Activated naive CD8-positive, alpha-beta T cell treated with anti-CD3 and anti-CD28 coated beads, Interleukin-2, amount 10 ng/mL, durations not matched to agents 7 days and 5 days (primary cell): ENCODE measurements around the gene GJD2. TPM values are rescaled to one million over a fixed set of nuclear protein-coding genes. Genes with fewer than 3 reads are reported as not detected.

Experiments used
- ATAC-seq: fragments of 150-1000 bp; cut with Tn5 transposase; one replicate; pipeline ENCODE4 v1.10.0; 2021; ENCODE audit warnings: low read depth, moderate library complexity
- POLR2A ChIA-PET: fragments of 350-600 bp; sonication (Branson Sonifier 250); formaldehyde crosslinking; loops from one replicate; lab custom pipeline; 2021; ENCODE audit warnings: antibody characterized with exemption; lab: Charles Lee
- DNase-seq: peaks from one replicate; pipeline ENCODE4 v3.0.0; 2021
- H3K27ac Mint-ChIP-seq: one replicate; pipeline ENCODE4 v1.8.0; 2022; ENCODE audit warnings: mild to moderate bottlenecking, mixed read lengths
- H3K27me3 Mint-ChIP-seq: one replicate; pipeline ENCODE4 v1.8.0; 2022; ENCODE audit warnings: mild to moderate bottlenecking, moderate library complexity, mixed read lengths
- H3K36me3 Mint-ChIP-seq: one replicate; pipeline ENCODE4 v1.8.0; 2021; ENCODE audit warnings: mild to moderate bottlenecking, mixed read lengths
- H3K4me1 Mint-ChIP-seq: one replicate; pipeline ENCODE4 v1.8.0; 2021; ENCODE audit warnings: mixed read lengths
- H3K4me3 Mint-ChIP-seq: one replicate; pipeline ENCODE4 v1.8.0; 2022; ENCODE audit warnings: mild to moderate bottlenecking, moderate library complexity, mixed read lengths
- H3K9me3 Mint-ChIP-seq: one replicate; pipeline ENCODE4 v1.8.0; 2021; ENCODE audit warnings: mixed read lengths
- total RNA-seq, 2 experiments: library from RNA; stranded (reverse); gene quantifications; one replicate each; pipeline ENCODE4 v1.2.3, GENCODE V29; 2021

Gene GJD2
- total RNA-seq, 2 experiments from 2014 or later, result not detected

GRCh38 chr15:34709866-34710265, 44.9 kb downstream of the GJD2 start:
- Mint-ChIP-seq H3K27ac (no peak overlapping the region), H3K9me3 (no peaks in the 10 kb centered on the region), H3K4me3 (no peak overlapping the region), H3K36me3 (no peaks in the 10 kb centered on the region), H3K4me1 (no peaks in the 10 kb centered on the region), H3K27me3 (peaks cover 25% of the 10 kb centered on the region)
- POLR2A ChIA-PET, result no interaction called here
- ATAC-seq, result no peak
- no peak for DNase-seq

GRCh38 chr15:34708422-34708821, 46.4 kb downstream of the GJD2 start:
- Mint-ChIP-seq H3K4me1 (no peaks in the 10 kb centered on the region), H3K27ac (no peak overlapping the region), H3K4me3 (no peak overlapping the region), H3K9me3 (no peaks in the 10 kb centered on the region), H3K27me3 (peaks cover 25% of the 10 kb centered on the region), H3K36me3 (no peaks in the 10 kb centered on the region)
- POLR2A ChIA-PET, result no interaction called here
- no peak for DNase-seq
- no peak for ATAC-seq

- POLR2A ChIA-PET, result no interaction called here
- Mint-ChIP-seq H3K36me3 (no peaks in the 10 kb centered on the region), H3K27ac (no peak overlapping the region), H3K4me1 (no peaks in the 10 kb centered on the region), H3K9me3 (no peaks in the 10 kb centered on the region), H3K4me3 (no peak overlapping the region), H3K27me3 (peaks cover 30% of the 10 kb centered on the region)
- ATAC-seq (no peak), DNase-seq (no peak)
Observed at GRCh38 chr15:34701536-34701935, 53.3 kb downstream of the GJD2 start.

Other genes starting within 250 kb of the GJD2 start
- 100 to 1,000 TPM; 371 to 410 TPM for gene GOLGA8B, start 171.3 kb downstream of the GJD2 start, total RNA-seq
- not detected for gene ACTC1, start 40.6 kb upstream of the GJD2 start, total RNA-seq
- 10 to 100 TPM; 35.3 to 36.2 TPM for gene AQR, start 214.7 kb upstream of the GJD2 start, total RNA-seq
- gene ZNF770, start 233.3 kb upstream of the GJD2 start, total RNA-seq, result 10 to 100 TPM; 43.3 to 50.2 TPM